ENCODE data around the gene HECW1. TPM values are rescaled to one million over a fixed set of nuclear protein-coding genes. Genes with fewer than 3 reads are reported as not detected.

Gene HECW1
- total and polyA plus RNA-seq, 10 of the 15 experiments (the other 5 are each of a cell fraction or from before 2014, with no cell fraction given) = under 0.01 to 0.31 (median 0.04) TPM; not detected in 3

DNA sequence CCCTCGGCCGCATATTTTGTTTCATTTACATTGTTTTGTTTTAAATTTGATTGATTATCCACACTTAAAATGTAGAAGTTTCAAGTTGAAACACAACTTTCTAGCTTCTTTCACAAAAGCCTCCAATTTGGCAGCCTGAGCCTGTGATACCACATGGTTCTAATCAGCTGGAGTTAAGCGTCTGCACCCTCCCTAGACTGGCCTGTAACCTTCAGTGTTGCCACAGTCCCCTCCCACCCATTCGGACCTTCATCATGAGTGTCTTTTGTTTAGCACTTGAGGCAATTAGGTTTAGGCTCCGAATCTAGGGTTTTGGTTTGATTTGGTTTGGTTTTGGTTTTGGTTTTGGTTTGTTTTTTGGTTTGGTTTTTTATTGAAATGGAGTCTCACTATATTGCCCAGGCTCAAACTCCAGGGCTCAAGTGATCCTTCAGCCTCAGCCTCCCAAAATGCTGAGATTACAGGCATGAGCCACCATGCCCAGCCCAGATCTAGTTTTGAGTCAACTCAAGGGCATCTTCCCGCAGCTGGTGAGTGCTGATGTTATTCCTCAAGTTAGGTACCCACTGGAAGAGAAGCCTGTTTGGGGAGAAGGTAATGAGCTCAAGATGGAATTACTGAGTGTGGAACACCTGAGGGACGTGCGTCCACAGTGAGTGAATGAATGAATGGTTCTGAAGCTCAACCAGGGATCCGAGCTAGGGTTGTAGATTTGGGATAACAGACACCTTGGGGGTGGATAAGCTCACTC is 201.4 kb downstream of the HECW1 start (continued):
- TF ChIP-seq JUNB (IDR thresholded peaks at IDR 0.05) = no peak
- peak; percentile 82; the same call in 1 of the 2 replicates for TF ChIP-seq HDGF (IDR thresholded peaks at IDR 0.05)
- TF ChIP-seq GABPA (IDR thresholded peaks at IDR 0.05; ENCODE audit: low read depth) = no peak
- no peak for TF ChIP-seq FOXK2 (IDR thresholded peaks at IDR 0.05)
- 0 out of 2 replicates have a peak, but pooled peaks have one; percentile 24 for TF ChIP-seq LARP7 (IDR thresholded peaks at IDR 0.05)
- TF ChIP-seq SMARCA5 (IDR thresholded peaks at IDR 0.05) = peak; percentile 78
- 0 out of 2 replicates have a peak, but pooled peaks have one; percentile 16 for TF ChIP-seq EED (IDR thresholded peaks at IDR 0.05; ENCODE audit: low read depth)
- no peak for TF ChIP-seq WRNIP1 (IDR thresholded peaks at IDR 0.05; ENCODE audit: borderline replicate concordance, low read depth, low read length)
- no peak for TF ChIP-seq IRF4 (IDR thresholded peaks at IDR 0.05; ENCODE audit: low read depth, low read length)
- peak; percentile 56 for TF ChIP-seq RUNX3 (IDR thresholded peaks at IDR 0.05; ENCODE audit: low read length)
- 0 out of 2 replicates have a peak, but pooled peaks have one; percentile 39 for TF ChIP-seq GATAD2B (conservative IDR thresholded peaks at IDR 0.05; ENCODE audit: low read depth)

DNA sequence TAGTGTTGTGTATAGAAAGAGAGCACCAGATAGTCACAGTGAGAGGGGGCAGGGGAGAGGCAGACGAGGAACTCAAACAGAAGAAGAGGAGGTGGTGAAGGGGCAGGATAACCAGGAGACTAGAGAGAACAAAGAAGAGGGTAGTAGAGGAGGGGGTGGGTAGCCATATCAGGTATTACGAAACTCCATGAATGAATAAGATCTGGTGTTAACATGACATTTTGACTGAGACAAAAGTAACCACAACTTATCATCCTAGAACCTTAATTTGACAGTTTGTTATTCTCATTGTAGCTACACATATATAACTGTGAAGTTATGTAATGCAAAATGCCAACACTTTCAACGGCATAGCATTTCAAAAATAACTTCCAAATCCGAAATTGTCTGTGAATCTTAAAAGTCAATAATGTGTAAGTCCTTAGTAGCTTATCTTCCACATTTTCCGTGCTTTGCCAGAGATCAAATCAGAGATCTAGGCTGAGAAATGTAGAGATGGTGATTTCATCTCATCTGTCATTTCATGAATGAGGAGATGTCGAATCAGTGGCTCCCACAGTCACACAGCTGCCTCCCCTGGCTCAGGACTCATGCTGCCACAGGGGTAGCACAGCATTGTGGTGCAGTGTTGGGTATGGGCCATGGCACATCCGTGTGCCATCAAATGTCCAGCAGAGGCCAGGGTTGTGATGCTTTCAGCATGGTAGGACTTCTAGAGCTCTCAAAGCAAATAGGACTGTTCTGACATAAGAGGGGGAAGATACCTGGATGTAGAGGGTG is 202.1 kb downstream of the HECW1 start:
- no peak overlapping the region for H3K9ac ChIP-seq (ENCODE audit: control insufficient read depth, insufficient read depth, low read length)
- DNase-seq (ENCODE audit: low read depth, low spot score) (no peak), ATAC-seq (peak; percentile 85), FAIRE-seq (peak; percentile 70)
- H3K4me2 ChIP-seq (ENCODE audit: control insufficient read depth, insufficient read depth) = peak overlapping the region; percentile 39
- H3K9me3 ChIP-seq (replicated peaks; ENCODE audit: control insufficient read depth, insufficient read depth, low read length) = no peaks in the 10 kb centered on the region
- ChIA-PET CTCF (interaction anchor here (0.8 to 5.8 kb wide), 15 partner anchors 12 to 522 kb away, joined by 3 to 56 read pairs (median 3); no protein-coding TSS in a partner anchor), RAD21 (ENCODE audit: unreplicated experiment) (interaction anchor here (0.7 to 7.8 kb wide), 16 partner anchors 12 to 390 kb away, joined by 3 to 69 read pairs (median 4); partner anchors contain the start of gene STK17A), POLR2A (interaction anchor here (0.6 to 3.8 kb wide), 8 partner anchors 9 to 523 kb away, joined by 3 to 22 read pairs (median 5); no protein-coding TSS in a partner anchor), SMC1A (ENCODE audit: uncharacterized antibody, unreplicated experiment) (interaction anchor here (0.6 to 5.0 kb wide), 25 partner anchors 9 to 379 kb away, joined by 3 to 57 read pairs (median 4); no protein-coding TSS in a partner anchor)
- no peaks in the 10 kb centered on the region for H4K20me1 ChIP-seq (ENCODE audit: control insufficient read depth, insufficient read depth)
- H3K36me3 ChIP-seq (ENCODE audit: control insufficient read depth in 2 of 2, insufficient read depth in 2 of 2, low read length in 1 of 2) = no peaks in the 10 kb centered on the region
- peaks cover 17% of the 10 kb centered on the region for H3K4me1 ChIP-seq (ENCODE audit: control insufficient read depth, insufficient read depth, low read length)
- H3K79me2 ChIP-seq (ENCODE audit: control insufficient read depth, insufficient read depth, low read length) = no peaks in the 10 kb centered on the region
- H3K27ac ChIP-seq (ENCODE audit: control insufficient read depth, insufficient read depth) = no peak overlapping the region; the same call in 1 of the 2 replicates
- intact Hi-C loops (cut with micrococcal nuclease; ENCODE audit: unreplicated experiment) = loop anchor here (5.0 kb wide), 3 partner anchors 38 to 372 kb away; no protein-coding TSS in a partner anchor
- H2AFZ ChIP-seq (ENCODE audit: control insufficient read depth, low read depth, low read length) = no peak overlapping the region; the same call in 1 of the 2 replicates
- no peak overlapping the region for H3K4me3 ChIP-seq
- no TSS peak for BruUV-seq (replicated peaks)
- in situ Hi-C loops (cut with MboI) = loop anchor here (10.0 kb wide), 1 partner anchor 520 kb away; no protein-coding TSS in a partner anchor
- WGBS (ENCODE audit: insufficient coverage, insufficient replicate concordance, low lambda C conversion rate, missing lambda C conversion rate) = 11% methylated on average over 7 of the region's 7 CpGs
- no peaks in the 10 kb centered on the region for H3K27me3 ChIP-seq (replicated peaks in 1 of 2; ENCODE audit: control insufficient read depth in 2 of 2, insufficient read depth in 2 of 2, low read length in 1 of 2)
- TF ChIP-seq, protein P1, sequence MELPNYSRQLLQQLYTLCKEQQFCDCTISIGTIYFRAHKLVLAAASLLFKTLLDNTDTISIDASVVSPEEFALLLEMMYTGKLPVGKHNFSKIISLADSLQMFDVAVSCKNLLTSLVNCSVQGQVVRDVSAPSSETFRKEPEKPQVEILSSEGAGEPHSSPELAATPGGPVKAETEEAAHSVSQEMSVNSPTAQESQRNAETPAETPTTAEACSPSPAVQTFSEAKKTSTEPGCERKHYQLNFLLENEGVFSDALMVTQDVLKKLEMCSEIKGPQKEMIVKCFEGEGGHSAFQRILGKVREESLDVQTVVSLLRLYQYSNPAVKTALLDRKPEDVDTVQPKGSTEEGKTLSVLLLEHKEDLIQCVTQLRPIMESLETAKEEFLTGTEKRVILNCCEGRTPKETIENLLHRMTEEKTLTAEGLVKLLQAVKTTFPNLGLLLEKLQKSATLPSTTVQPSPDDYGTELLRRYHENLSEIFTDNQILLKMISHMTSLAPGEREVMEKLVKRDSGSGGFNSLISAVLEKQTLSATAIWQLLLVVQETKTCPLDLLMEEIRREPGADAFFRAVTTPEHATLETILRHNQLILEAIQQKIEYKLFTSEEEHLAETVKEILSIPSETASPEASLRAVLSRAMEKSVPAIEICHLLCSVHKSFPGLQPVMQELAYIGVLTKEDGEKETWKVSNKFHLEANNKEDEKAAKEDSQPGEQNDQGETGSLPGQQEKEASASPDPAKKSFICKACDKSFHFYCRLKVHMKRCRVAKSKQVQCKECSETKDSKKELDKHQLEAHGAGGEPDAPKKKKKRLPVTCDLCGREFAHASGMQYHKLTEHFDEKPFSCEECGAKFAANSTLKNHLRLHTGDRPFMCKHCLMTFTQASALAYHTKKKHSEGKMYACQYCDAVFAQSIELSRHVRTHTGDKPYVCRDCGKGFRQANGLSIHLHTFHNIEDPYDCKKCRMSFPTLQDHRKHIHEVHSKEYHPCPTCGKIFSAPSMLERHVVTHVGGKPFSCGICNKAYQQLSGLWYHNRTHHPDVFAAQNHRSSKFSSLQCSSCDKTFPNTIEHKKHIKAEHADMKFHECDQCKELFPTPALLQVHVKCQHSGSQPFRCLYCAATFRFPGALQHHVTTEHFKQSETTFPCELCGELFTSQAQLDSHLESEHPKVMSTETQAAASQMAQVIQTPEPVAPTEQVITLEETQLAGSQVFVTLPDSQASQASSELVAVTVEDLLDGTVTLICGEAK (IDR thresholded peaks at IDR 0.05; ENCODE audit: borderline replicate concordance) = no peak
- TF ChIP-seq TARDBP (IDR thresholded peaks at IDR 0.05; ENCODE audit: borderline replicate concordance) (no peak), NFIC (IDR thresholded peaks at IDR 0.05; ENCODE audit: low read depth, low read length) (peak; percentile 84; the same call in 1 of the 2 replicates), MYB (IDR thresholded peaks at IDR 0.05; ENCODE audit: borderline replicate concordance, low read depth, low read length) (peak; percentile 50; the same call in 1 of the 2 replicates)

Measured in GM12878 (cell line).